ENCODE results near the gene ZNF837. TPM values are rescaled to one million over a fixed set of nuclear protein-coding genes. Genes with fewer than 3 reads are reported as not detected.

The ZNF837 gene
- total RNA-seq, 1 experiment from 2014 or later: 4.9 TPM

GRCh38 chr19:58326914-58327726 is 53.7 kb downstream of the ZNF837 start, which contains the start of gene ZSCAN22 (continued):
- no peak for TF ChIP-seq CREB1 (CRISPR knock-in tag; IDR thresholded peaks at IDR 0.05)
- no peak for TF ChIP-seq RORB (CRISPR knock-in tag; IDR thresholded peaks at IDR 0.05)
- 0 out of 2 replicates have a peak, but pooled peaks have one; percentile 36 for TF ChIP-seq ZNF512 (CRISPR knock-in tag; IDR thresholded peaks at IDR 0.05; ENCODE audit: borderline replicate concordance)
- TF ChIP-seq NR3C1 (CRISPR knock-in tag; conservative IDR thresholded peaks at IDR 0.05; ENCODE audit: low read depth): no peak
- TF ChIP-seq FOXP4 (CRISPR knock-in tag; IDR thresholded peaks at IDR 0.05): peak; percentile 35; the same call in 1 of the 2 replicates
- no peak for TF ChIP-seq E2F1 (CRISPR knock-in tag; IDR thresholded peaks at IDR 0.05)
- TF ChIP-seq FOXK1 (CRISPR knock-in tag; IDR thresholded peaks at IDR 0.05): peak; percentile 94
- TF ChIP-seq MLX (CRISPR knock-in tag; IDR thresholded peaks at IDR 0.05): no peak
- 0 out of 2 replicates have a peak, but pooled peaks have one; percentile 21 for TF ChIP-seq IRF1 (CRISPR knock-in tag; IDR thresholded peaks at IDR 0.05)
- TF ChIP-seq ZNF281 (CRISPR knock-in tag; IDR thresholded peaks at IDR 0.05): no peak
- TF ChIP-seq MXD4 (CRISPR knock-in tag; IDR thresholded peaks at IDR 0.05; ENCODE audit: borderline replicate concordance): no peak
- TF ChIP-seq ATF2 (CRISPR knock-in tag; IDR thresholded peaks at IDR 0.05; ENCODE audit: borderline replicate concordance, low read depth): peak; percentile 13; the same call in 1 of the 2 replicates
- 0 out of 2 replicates have a peak, but pooled peaks have one; percentile 8 for TF ChIP-seq PRDM15 (CRISPR knock-in tag; IDR thresholded peaks at IDR 0.05)
- peak; percentile 38; the same call in 1 of the 2 replicates for TF ChIP-seq ZNF121 (CRISPR knock-in tag; IDR thresholded peaks at IDR 0.05)
- no peak for TF ChIP-seq SOX15 (CRISPR knock-in tag; IDR thresholded peaks at IDR 0.05)
- TF ChIP-seq FOXP1 (CRISPR knock-in tag; IDR thresholded peaks at IDR 0.05; ENCODE audit: borderline replicate concordance): peak; percentile 93; the same call in 1 of the 2 replicates
- TF ChIP-seq PREB (CRISPR knock-in tag; IDR thresholded peaks at IDR 0.05; ENCODE audit: borderline replicate concordance): no peak
- no peak for TF ChIP-seq STAT6 (CRISPR knock-in tag; conservative IDR thresholded peaks at IDR 0.05; ENCODE audit: low read depth)
